HUES48 (cell line): ENCODE results near the gene SEC23A.
"Not testable (repeated sequence)": the region's sequence is repeated elsewhere in the genome, so short reads cannot be mapped to it uniquely, and the experiment has no call there.

Experiments
- H3K27ac ChIP-seq: one replicate; pipeline ENCODE4 v1.7.0; 2013; ENCODE audit warnings: low read depth, low read length, inconsistent platforms
- H3K27me3 ChIP-seq: 2 replicates; pipeline ENCODE4 v1.6.1; 2013; ENCODE audit warnings: mild to moderate bottlenecking, low read length; ENCODE audit not compliant: control insufficient read depth, insufficient read depth
- H3K36me3 ChIP-seq: 2 replicates; pipeline ENCODE4 v1.6.1; 2013; ENCODE audit warnings: low read length; ENCODE audit not compliant: control insufficient read depth, insufficient read depth
- H3K4me1 ChIP-seq: 2 replicates; pipeline ENCODE4 v1.6.1; 2013; ENCODE audit warnings: mild to moderate bottlenecking, low read length; ENCODE audit not compliant: control insufficient read depth, insufficient read depth
- H3K4me3 ChIP-seq: 2 replicates; pipeline ENCODE4 v1.5.1; 2013; ENCODE audit warnings: mild to moderate bottlenecking, low read depth, low read length
- H3K9ac ChIP-seq: 2 replicates; pipeline ENCODE4 v1.6.1; 2013; ENCODE audit warnings: mild to moderate bottlenecking, low read depth, low read length, moderate library complexity
- H3K9me3 ChIP-seq: 2 replicates; pipeline ENCODE4 v1.6.1; 2013; ENCODE audit warnings: low read length; ENCODE audit not compliant: control insufficient read depth, insufficient read depth

The SEC23A gene

DNA sequence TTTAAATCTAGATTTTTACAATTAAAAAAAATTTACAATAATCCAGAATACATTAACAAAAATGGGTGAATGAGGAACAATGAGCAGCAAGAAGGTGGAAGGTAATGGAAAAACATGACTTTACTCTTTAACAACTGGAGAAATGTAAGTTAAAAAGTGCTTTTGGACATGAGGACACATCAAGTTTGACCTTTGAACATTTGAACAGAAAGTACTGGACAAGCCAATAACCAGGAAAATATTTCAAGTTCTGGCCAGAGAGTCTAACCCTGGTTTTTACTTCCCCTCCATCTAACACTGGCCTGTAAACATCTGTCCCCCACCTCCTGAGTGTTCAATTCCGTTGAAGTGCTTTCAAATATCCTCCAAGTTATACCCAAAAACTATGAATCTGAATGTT, 94.1 kb downstream of the SEC23A start:
- not testable (repeated sequence) for H3K36me3 ChIP-seq, H3K4me3 ChIP-seq, H3K9ac ChIP-seq, H3K4me1 ChIP-seq, H3K27me3 ChIP-seq, H3K27ac ChIP-seq, H3K9me3 ChIP-seq

DNA sequence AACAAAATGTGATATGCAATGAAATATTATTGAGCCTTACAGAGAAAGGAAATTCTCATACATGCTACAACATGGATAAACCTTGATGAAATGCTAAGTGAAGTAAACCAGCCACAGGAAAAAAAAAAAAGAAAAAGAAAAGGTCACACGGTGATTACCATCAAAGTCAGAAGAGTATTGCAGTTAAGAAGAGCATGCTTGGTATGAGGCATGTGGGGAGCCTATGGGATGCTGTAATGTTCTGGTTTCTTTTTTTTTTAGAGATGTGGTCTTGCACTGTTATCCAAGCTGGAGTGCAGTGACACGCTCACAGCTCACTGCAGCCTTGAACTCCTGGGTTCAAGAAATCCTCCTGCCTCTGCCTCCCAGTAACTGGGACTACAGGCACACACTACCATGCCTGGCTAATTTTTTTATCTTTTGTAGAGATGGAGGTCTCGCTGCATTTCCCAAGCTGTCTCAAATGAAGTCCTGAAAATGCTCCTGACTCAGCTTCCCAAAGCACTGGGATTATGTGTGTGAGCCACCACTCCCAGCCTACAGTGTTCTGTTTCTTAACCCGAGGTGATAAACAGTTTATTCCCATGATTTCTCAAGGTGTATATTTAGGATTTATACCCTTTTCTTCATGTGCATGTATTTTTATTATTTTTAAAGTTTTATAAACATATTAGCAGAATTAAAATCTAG, 96.2 kb downstream of the SEC23A start:
- Histone ChIP-seq H3K27me3 (no peaks in the 10 kb centered on the region), H3K9ac (no peak overlapping the region), H3K9me3 (no peaks in the 10 kb centered on the region), H3K4me3 (no peak overlapping the region), H3K36me3 (no peaks in the 10 kb centered on the region), H3K27ac (no peak overlapping the region), H3K4me1 (no peaks in the 10 kb centered on the region)

DNA sequence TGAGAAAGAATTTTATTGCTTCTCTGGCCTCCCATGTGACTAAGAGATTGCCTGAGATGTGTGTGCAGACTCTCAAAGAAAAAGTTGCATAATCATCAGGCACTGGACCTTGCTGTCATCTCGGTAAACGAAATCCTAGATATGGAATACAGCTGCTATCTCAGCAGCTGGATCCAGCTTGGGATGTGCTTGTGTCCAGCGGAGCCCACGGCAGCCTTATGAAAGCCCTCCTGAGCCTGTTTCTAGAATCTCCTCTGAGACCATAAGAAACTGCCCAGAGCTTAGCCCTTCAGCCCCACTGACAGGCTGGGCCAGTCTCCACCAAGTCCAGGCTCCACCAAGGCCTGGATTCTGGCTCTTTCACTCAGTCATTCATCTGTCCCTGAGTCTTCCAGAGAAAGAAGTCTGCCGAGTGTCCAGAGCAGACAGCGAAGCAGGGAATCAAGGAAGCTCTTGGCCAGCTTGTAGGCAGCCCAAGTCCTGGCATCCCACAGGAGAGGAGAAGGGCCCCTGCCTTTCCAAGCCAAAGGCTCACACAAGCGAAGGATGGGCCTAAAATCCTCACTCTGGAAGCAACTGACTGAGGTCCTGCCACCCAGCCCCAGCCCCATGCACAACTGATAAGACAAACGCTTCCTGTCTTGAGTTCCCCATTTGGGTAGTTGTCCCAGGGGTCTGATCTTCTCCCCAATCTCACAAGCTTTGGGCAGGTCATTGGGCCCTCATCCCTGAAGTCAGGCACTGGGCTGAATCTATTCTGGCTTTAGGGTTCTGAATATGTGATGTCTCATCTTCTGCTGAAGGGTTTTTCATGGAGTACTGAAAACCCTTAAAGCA, 97.8 kb downstream of the SEC23A start:
- no peaks in the 10 kb centered on the region for H3K36me3 ChIP-seq
- H3K4me3 ChIP-seq: no peak overlapping the region
- no peak overlapping the region for H3K9ac ChIP-seq
- H3K4me1 ChIP-seq: no peaks in the 10 kb centered on the region
- H3K27ac ChIP-seq: no peak overlapping the region
- H3K27me3 ChIP-seq: no peaks in the 10 kb centered on the region
- no peaks in the 10 kb centered on the region for H3K9me3 ChIP-seq

DNA sequence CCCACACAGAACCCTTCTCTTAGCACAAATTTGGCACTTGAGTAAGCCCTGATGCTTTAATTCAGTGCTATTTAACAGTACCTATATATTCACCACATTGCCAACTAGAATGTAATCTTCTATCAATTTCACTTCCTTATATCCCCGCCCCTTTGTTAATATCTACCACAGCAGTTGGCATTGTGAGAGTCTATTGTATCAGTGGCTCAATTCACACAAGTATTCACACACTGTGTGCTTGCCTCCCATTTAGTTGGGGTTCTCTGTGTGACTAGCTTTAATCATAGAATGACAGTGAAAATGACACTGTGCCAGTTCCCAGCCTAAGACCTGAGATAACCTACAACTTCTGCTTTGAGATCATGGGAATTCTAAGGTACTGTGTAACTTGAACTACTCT, 103.1 kb downstream of the SEC23A start:
- Histone ChIP-seq H3K4me3 (no peak overlapping the region), H3K9ac (no peak overlapping the region), H3K9me3 (no peaks in the 10 kb centered on the region), H3K4me1 (no peaks in the 10 kb centered on the region), H3K27me3 (no peaks in the 10 kb centered on the region), H3K27ac (no peak overlapping the region), H3K36me3 (no peaks in the 10 kb centered on the region)

DNA sequence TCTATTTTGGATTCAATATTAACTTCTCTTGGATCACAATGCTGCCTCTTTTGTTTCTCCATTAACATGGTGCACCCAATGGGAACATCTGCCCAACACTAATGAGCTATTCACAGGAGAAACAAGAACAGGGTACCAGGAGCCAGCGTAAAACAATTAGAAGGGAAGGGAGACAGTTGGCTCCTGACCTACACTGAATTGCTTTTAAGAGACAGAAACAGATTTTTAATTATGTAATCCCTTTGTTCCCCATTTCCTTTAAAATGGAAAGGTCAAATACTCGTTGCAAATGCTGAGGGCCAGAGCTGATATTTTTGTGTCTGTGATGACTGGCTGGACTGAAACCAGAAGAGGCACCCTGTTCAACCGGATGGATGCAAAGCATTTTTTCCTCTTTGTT, 108.3 kb downstream of the SEC23A start:
- no peaks in the 10 kb centered on the region for H3K4me1 ChIP-seq
- H3K27me3 ChIP-seq: no peaks in the 10 kb centered on the region
- H3K36me3 ChIP-seq: no peaks in the 10 kb centered on the region
- H3K4me3 ChIP-seq: no peak overlapping the region
- no peak overlapping the region for H3K9ac ChIP-seq
- no peaks in the 10 kb centered on the region for H3K9me3 ChIP-seq
- no peak overlapping the region for H3K27ac ChIP-seq

DNA sequence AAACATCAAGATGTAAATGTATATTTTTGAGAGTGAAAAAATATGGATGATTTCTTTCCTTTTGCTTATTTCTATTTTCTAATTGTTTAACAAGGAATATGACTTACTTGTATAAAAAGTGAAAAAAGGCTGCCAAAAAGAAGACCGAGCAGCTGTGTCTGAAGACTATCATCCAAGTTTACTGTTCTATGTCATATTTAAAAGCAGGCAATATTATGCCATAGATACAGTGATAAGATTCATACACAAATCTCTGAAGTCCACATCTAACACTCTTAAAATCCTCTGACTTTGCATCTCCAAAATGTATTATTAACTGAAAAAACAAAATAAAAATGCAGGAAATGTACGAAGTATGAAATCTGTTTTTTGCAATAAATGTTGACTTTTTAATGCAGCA, 109.1 kb downstream of the SEC23A start:
- no peak overlapping the region for H3K27ac ChIP-seq
- H3K4me1 ChIP-seq: no peaks in the 10 kb centered on the region
- H3K9ac ChIP-seq: no peak overlapping the region
- no peaks in the 10 kb centered on the region for H3K36me3 ChIP-seq
- no peak overlapping the region for H3K4me3 ChIP-seq
- H3K9me3 ChIP-seq: no peaks in the 10 kb centered on the region
- no peaks in the 10 kb centered on the region for H3K27me3 ChIP-seq

DNA sequence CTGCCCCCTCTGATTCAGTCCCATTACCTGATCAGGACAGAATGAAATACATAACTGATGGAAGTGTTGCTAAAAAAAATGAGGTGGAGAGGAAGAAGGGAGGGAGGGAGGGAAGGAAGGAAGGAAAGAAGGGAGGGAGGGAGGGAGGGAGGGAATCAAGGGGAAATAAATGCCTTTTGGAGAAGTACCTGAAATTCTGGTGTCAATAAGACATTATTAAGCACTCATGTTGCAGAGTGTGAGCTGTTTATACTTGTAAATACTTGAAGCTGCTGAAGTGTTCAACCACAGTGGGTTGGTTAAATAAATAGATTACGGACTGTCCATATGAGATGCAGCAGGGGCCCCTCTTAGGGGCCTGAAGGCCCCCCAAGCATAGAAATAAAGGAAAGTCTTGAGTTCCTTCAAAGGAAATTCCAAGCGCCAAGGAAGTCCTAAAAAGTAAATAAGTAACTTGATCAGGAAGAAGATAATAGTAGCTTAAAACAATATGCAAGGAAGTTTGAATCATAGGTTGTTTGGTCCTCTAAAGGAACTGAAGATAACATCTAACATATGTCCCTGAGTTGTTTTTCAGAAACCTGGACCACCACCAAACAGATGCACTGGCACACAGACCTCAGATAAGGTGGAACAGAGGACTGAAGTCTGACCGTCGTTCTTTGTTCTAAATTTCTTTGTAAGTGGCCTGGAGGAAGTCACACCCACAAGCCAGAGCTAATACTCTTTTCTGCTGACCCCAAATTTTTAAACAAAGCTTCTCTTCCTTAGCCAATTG, 110.8 kb downstream of the SEC23A start:
- no peaks in the 10 kb centered on the region for H3K36me3 ChIP-seq
- H3K9ac ChIP-seq: no peak overlapping the region
- H3K9me3 ChIP-seq: no peaks in the 10 kb centered on the region
- H3K4me1 ChIP-seq: no peaks in the 10 kb centered on the region
- no peak overlapping the region for H3K4me3 ChIP-seq
- no peaks in the 10 kb centered on the region for H3K27me3 ChIP-seq
- no peak overlapping the region for H3K27ac ChIP-seq

DNA sequence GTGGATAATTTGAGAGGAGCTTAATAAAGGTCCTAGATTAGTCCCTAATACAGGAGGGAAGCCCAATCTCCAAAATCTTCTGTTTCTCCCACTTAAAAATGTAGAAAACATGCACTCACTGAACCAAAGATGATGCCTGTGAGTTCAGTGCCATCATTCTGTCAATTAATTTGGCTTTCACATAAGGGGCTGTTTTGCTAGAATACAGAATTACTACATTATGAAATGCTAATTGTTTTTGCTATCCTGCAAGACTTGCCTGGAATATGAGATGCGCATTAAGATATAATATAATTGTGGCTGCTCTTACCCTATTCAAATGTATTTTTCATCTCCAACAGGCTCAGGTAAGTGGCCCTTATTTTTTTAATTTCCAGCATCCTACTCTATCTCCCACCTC, 111.7 kb downstream of the SEC23A start:
- Histone ChIP-seq H3K9ac (no peak overlapping the region), H3K27me3 (no peaks in the 10 kb centered on the region), H3K4me3 (no peak overlapping the region), H3K27ac (no peak overlapping the region), H3K4me1 (no peaks in the 10 kb centered on the region), H3K9me3 (no peaks in the 10 kb centered on the region), H3K36me3 (no peaks in the 10 kb centered on the region)

DNA sequence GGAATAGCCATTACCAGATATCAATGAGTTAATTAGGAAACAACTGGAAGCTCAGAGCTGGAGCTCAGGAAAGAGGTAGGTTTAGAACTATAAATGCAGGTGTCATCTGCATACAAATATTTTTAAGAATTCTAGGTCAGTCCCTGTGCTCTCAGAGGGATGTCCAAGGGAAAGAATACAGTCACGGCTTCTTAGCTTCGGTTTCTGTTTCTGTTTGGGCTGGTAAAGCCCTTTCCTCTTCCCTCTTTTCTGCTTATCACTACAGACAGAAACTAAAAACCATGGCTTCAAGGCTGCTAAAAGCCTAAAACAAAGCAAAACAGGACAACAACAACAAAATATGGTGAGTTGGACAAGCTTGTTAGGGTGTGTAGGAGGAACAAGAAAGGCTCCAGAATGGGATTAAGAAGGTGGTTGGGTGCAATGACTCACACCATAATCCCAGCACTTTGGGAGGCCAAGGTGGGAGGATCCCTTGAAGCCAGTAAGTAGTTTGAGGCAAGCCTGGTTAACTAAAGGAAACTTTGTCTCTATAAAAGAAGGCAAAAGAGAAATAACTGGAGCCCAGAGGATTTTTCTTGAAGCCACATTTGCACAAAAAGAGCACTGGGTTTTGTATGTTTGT, 113.0 kb downstream of the SEC23A start:
- no peaks in the 10 kb centered on the region for H3K36me3 ChIP-seq
- no peak overlapping the region for H3K9ac ChIP-seq
- H3K9me3 ChIP-seq: no peaks in the 10 kb centered on the region
- no peaks in the 10 kb centered on the region for H3K27me3 ChIP-seq
- no peak overlapping the region for H3K27ac ChIP-seq
- no peak overlapping the region for H3K4me3 ChIP-seq
- no peaks in the 10 kb centered on the region for H3K4me1 ChIP-seq

DNA sequence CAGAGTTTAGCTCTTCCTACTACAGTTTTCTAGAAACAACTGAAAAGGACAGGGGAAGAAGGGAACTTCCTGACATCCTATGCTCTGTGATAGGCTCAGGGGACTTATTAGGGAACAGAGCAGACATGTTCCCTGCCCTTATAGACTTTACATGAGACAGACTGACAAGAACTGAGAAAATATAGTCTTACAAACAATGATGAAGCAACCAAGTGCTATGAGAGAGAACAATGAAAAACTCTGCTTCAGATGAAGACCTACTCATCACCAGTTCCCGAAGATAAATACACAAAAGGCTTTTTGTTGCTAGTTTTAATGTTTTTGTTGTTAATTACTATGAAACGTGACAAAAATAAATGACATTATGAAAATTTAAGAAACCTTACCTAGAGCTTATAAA, 115.3 kb downstream of the SEC23A start:
- H3K27me3 ChIP-seq: no peaks in the 10 kb centered on the region
- H3K4me1 ChIP-seq: no peaks in the 10 kb centered on the region
- no peak overlapping the region for H3K9ac ChIP-seq
- no peak overlapping the region for H3K4me3 ChIP-seq
- H3K27ac ChIP-seq: no peak overlapping the region
- no peaks in the 10 kb centered on the region for H3K9me3 ChIP-seq
- H3K36me3 ChIP-seq: no peaks in the 10 kb centered on the region
